Activated naive CD8-positive, alpha-beta T cell treated with anti-CD3 and anti-CD28 coated beads, Interleukin-2, amount 50 U/mL, for 16 hours (primary cell): Measurements from ENCODE around the gene NUTF2.
A peak's percentile ranks its signal among the peaks of the same experiment; 100 is the strongest.
"Not testable (repeated sequence)": the region's sequence is repeated elsewhere in the genome, so short reads cannot be mapped to it uniquely, and the experiment has no call there.

Experiments
- DNase-seq: peaks from one replicate; pipeline ENCODE4 v3.0.0-alpha.2; 2020; ENCODE audit warnings: low read depth, low spot score

The NUTF2 gene

DNA sequence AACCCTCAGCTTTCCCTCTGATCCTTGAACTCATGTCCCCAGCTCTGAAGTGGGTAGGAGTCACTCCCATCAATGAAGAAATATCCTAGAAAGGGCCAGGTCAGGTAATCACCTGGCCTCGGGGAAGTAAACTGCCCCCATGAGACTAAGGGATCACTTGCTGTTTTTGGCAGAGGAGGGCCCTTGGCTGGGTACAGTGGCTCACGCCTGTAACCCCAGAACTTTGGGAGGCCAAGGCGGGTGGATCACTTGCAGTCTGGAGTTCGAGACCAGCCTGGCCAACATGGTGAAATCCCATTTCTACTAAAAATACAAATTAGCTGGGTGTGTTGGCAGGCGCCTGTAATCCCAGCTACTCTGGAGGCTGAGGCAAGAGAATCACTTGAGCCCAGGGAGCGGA lies 17.3 kb downstream of the NUTF2 start:
- DNase-seq: not testable (repeated sequence)

DNA sequence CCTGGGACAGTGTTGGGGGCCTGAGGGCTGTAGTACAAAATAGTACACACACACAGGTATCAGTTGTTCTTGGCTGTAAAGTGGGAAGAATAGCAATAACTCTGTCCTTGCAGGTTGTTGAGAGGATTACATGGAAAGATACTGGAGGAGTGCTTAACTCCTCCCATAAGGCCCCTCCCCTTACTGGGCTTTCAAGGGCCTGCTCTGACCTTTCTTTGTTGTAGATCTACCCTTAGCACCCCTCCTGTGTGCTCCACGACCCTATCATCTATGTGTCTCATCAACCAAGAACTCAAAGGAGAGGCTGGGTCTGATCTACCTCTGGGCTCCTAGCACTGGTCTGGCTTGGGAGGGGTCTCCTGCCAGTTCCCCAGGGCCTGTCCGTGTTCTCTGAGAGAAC lies 17.9 kb downstream of the NUTF2 start:
- DNase-seq: no peak

GRCh38 chr16:67865318-67865717 lies 18.6 kb downstream of the NUTF2 start:
- DNase-seq: no peak

DNA sequence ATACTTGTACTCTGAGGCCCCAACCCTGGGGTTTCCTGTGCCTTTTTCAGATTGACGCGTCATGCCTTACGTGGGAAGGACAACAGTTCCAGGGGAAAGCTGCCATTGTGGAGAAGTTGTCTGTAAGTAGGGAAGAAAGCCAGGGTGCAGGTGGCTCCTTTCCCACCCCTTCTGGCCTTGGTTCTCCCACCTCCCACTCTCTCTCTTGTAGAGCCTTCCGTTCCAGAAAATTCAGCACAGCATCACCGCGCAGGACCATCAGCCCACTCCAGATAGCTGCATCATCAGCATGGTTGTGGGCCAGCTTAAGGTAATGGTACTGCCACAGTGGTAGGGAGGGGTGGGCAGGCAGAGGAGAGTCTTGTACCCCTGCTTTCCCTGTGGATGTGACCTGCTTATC lies 21.6 kb downstream of the NUTF2 start:
- DNase-seq: no peak

DNA sequence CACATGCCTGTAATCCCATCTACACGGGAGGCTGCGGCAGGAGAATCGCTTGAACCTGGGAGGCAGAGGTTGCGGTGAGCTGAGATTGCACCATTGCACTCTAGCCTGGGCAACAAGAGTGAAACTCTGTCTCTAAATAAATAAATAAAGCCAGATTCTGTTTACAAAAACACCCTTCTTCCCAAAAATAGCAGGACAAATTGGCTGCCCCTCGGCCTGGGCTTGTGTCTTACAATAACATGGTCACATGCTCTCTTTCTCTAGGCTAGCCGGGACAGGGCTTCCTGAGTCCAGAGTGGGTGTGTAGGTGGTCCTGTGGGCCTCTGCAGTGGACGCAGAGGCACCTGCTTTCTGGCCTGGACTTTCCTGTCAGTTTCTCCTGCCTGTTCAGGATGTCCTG lies 22.9 kb downstream of the NUTF2 start:
- no peak for DNase-seq

DNA sequence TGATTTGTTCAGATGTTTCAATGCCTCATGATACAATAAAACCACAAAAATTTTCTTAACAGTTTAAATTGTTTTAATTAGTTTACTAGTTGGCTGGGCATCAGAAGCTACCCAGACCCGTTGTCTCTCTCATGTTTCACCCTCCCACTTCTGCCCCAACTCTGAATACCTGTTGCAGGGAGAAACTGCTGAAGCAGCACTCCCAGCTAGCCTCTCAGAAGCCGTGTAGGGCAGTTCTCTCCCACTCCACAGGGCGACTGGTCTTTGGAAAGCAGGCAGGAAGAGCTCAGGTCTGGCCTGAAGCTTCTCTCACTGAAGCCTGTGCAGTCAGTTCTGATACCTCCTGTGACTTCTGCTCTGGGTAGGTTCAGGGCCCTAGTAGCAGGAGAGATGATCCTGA lies 24.5 kb downstream of the NUTF2 start:
- no peak for DNase-seq

- DNase-seq: no peak
These were observed 25.4 kb downstream of the NUTF2 start for GRCh38 chr16:67872131-67872630.

GRCh38 chr16:67872631-67873434 lies 26.1 kb downstream of the NUTF2 start, which contains the start of gene EDC4:
TSS of gene EDC4 (plus strand) at chr16:67873052. CDS start at chr16:67873262, 210 bp downstream.
- peak; percentile 65 for DNase-seq

DNA sequence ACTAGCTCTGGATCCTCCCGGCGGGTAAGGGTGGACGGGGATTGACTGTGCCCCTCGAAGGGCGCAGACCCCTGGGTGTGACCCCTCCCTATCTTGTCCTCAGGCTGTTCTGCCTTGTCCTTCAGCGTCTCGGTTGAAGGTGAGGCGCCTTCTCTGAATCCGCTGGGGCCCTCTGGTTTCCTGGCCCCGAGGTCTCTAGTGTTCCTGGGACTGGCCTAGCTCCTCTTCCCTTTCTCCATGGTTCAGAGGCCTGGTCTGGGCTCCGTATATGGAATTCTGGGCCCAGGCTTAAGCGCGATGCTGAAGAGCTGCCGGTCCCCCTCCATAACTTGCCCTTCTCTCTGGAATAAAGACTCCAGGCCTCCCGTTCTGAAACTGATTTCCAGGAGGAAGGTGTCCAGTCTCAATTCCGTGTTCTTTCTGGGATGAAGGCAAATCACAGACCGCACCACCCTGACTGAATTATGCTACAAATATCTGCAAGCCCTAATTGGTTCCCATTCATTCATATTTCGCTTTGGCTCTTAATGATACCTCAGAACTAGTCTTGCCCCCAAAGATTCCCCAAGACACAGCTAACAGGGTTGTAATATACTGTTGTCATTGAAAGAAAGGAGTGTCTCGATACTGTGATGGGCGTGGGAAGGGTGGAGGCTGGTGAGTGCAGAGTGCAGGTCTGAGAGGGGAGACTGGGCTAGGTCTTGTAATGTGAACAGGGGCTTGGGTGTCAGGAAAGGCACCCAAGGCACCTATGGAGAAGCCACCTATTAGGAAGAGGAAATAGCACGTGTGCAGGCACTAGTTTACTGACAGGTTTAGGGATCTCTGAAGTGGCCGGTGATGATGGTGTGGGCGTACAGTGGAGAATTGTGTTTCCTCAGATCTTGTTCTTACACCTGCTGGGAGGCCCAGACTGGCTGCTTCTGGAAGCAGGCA lies 27.0 kb downstream of the NUTF2 start:
- no peak for DNase-seq

GRCh38 chr16:67874372-67874771 lies 27.6 kb downstream of the NUTF2 start:
- no peak for DNase-seq

DNA sequence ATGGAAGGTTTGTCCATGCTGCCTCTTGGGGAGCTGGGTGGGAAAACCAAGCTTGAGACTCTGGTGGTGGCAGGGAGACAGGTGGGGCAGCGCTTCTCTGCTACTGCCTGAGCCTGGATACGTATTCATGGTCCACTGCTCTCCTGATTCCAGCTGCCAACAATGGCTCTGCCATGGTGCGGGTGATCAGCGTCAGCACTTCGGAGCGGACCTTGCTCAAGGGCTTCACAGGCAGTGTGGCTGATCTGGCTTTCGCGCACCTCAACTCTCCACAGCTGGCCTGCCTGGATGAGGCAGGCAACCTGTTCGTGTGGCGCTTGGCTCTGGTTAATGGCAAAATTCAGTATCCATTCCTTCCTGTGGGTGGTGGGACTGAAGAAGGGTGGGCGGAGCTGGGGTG lies 30.3 kb downstream of the NUTF2 start:
- no peak for DNase-seq

GRCh38 chr16:67878232-67878631 lies 31.5 kb downstream of the NUTF2 start:
- DNase-seq: no peak

GRCh38 chr16:67878846-67879245 lies 32.1 kb downstream of the NUTF2 start:
- no peak for DNase-seq

- no peak for DNase-seq
These were observed 32.7 kb downstream of the NUTF2 start for GRCh38 chr16:67879462-67879861.

DNA sequence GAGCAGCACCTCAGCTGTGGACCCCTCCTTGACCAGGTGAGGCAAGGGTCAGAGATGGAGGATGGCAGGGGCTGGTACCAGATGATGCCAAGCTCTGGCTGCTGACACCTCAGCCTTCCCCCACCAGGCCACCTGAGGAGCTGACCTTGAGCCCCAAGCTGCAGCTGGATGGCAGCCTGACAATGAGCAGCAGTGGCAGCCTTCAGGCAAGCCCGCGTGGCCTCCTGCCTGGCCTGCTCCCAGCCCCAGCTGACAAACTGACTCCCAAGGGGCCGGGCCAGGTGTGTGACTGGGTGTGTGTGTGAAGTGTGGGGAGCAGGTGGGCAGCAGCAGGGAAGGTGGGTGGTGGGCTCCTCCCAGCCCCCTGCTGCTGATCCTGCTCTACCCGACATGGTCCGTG lies 33.2 kb downstream of the NUTF2 start:
- DNase-seq: no peak

- no peak for DNase-seq
These were observed 33.9 kb downstream of the NUTF2 start for GRCh38 chr16:67880584-67880983.

GRCh38 chr16:67881621-67882161 lies 35.0 kb downstream of the NUTF2 start:
- DNase-seq: no peak

DNA sequence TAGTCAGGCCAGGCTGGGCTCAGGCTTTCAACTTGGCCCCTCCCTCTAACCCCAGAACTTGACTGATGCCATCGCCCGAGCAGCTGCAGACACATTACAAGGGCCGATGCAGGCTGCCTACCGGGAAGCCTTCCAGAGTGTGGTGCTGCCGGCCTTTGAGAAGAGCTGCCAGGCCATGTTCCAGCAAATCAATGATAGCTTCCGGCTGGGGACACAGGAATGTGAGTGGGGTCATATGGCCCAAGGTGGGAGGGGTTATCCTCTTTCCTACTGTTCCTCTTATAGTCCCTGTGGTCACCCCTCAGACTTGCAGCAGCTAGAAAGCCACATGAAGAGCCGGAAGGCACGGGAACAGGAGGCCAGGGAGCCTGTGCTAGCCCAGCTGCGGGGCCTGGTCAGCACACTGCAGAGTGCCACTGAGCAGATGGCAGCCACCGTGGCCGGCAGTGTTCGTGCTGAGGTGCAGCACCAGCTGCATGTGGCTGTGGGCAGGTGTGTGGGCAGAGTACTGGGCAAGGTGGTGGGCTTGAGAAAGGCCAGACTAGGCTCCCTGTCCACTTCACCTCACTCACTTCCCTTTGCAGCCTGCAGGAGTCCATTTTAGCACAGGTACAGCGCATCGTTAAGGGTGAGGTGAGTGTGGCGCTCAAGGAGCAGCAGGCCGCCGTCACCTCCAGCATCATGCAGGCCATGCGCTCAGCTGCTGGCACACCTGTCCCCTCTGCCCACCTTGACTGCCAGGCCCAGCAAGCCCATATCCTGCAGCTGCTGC lies 35.8 kb downstream of the NUTF2 start:
- no peak for DNase-seq

DNA sequence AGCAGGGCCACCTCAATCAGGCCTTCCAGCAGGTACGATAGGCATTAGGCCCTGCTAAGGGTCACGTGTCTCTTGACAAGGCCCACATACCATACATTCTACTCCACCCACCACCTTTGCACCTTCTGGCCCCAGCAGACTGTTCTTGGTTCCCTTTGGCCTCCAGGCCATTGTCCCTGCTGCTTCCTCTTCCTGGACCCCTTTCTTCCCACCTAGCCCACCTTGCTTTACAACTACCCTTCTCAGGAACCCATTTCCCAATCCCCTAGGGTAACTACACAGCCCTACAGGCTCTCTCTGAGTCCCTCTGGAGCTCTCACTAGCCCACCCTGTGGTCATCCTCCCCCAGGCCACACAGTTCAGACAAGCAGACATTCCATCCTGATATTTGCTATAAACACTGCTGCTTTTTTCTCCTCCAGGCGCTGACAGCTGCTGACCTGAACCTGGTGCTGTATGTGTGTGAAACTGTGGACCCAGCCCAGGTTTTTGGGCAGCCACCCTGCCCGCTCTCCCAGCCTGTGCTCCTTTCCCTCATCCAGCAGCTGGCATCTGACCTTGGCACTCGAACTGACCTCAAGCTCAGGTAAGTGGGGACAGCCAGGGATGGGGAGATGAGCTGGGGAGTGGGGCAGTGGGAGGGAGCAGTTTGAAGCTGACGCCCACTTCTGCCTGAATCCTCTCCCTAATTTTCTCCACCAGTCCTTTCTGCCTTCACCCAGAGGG lies 36.6 kb downstream of the NUTF2 start:
- DNase-seq: no peak

- peak; percentile 42 for DNase-seq
These were observed 37.1 kb downstream of the NUTF2 start for GRCh38 chr16:67883872-67884261.

DNA sequence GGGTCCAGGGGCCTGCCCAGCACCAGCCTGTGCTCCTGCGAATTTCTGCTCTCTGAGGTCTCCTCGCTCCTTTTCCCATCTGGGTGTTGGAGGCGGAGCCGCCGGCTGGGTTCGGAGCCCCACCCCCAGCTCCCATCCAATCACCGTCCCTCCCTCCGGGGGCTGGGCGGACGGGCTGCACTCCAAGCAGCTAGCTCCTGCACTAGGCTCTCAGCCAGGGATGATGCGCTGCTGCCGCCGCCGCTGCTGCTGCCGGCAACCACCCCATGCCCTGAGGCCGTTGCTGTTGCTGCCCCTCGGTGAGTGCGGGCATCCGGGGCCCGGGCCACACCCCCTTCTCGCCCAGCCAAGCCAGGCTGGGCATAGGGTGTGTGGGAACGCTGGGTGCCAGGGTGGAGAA lies 38.0 kb downstream of the NUTF2 start, which contains the start of gene NRN1L:
NRN1L (plus strand) TSS at position 202 of the 400 bp plus-strand sequence; CDS start at position 221, 19 bp downstream.
- DNase-seq: no peak
